Endodermal cell (in vitro differentiated cells): Measurements from ENCODE around the gene ARRDC5. TPM values are rescaled to one million over a fixed set of nuclear protein-coding genes. Genes with fewer than 3 reads are reported as not detected.
"Not testable (repeated sequence)": the region's sequence is repeated elsewhere in the genome, so short reads cannot be mapped to it uniquely, and the experiment has no call there.

Source experiments
- DNase-seq: peaks from one replicate; pipeline ENCODE4 v3.0.0-alpha.2; 2017
- H3K27ac ChIP-seq: 2 replicates; pipeline ENCODE4 v1.5.1; 2013; ENCODE audit warnings: mild to moderate bottlenecking, low read depth, low read length, moderate library complexity
- H3K27me3 ChIP-seq: 2 replicates; pipeline ENCODE4 v1.6.1; 2013; ENCODE audit warnings: mild to moderate bottlenecking, low read length, moderate library complexity; ENCODE audit not compliant: insufficient read depth, control insufficient read depth, poor library complexity, severe bottlenecking
- H3K36me3 ChIP-seq: 2 replicates; pipeline ENCODE4 v1.7.0; 2013; ENCODE audit warnings: mild to moderate bottlenecking, low read length, moderate library complexity; ENCODE audit not compliant: control insufficient read depth, insufficient read depth
- H3K4me1 ChIP-seq: one replicate; pipeline ENCODE4 v1.7.0; 2013; ENCODE audit warnings: low read length; ENCODE audit not compliant: control insufficient read depth, insufficient read depth
- H3K4me3 ChIP-seq: 2 replicates; pipeline ENCODE4 v1.5.1; 2013; ENCODE audit warnings: mild to moderate bottlenecking, low read length, moderate library complexity
- H3K9ac ChIP-seq: 2 replicates; pipeline ENCODE4 v1.6.1; 2013; ENCODE audit warnings: mild to moderate bottlenecking, low read length, moderate library complexity; ENCODE audit not compliant: poor library complexity, severe bottlenecking; ENCODE audit errors: extremely low read depth
- H3K9me3 ChIP-seq: 2 replicates; pipeline ENCODE4 v1.6.1; 2013; ENCODE audit warnings: mild to moderate bottlenecking, low read length, moderate library complexity; ENCODE audit not compliant: control insufficient read depth
- H3K27ac Mint-ChIP-seq: 2 replicates; pipeline ENCODE4 v1.8.0; 2020; ENCODE audit warnings: mixed read lengths
- H3K27me3 Mint-ChIP-seq: 2 replicates; pipeline ENCODE4 v1.8.0; 2021; ENCODE audit warnings: mild to moderate bottlenecking, mixed read lengths; ENCODE audit not compliant: insufficient read depth
- H3K36me3 Mint-ChIP-seq: 2 replicates; pipeline ENCODE4 v1.8.0; 2020; ENCODE audit warnings: low read depth, mixed read lengths
- H3K4me1 Mint-ChIP-seq: 2 replicates; pipeline ENCODE4 v1.8.0; 2020; ENCODE audit warnings: mixed read lengths
- H3K4me3 Mint-ChIP-seq: 2 replicates; pipeline ENCODE4 v1.8.0; 2020; ENCODE audit warnings: mild to moderate bottlenecking, moderate library complexity, mixed read lengths
- H3K9me3 Mint-ChIP-seq: 2 replicates; pipeline ENCODE4 v1.8.0; 2020; ENCODE audit warnings: mild to moderate bottlenecking, mixed read lengths
- WGBS, 2 experiments: methylation state at CpG; one replicate each; pipeline versions ENCODE4 v1.1.5 to v1.1.7; 2013; ENCODE audit warnings: missing lambda C conversion rate in 2 of 2, mixed read lengths in 1 of 2; ENCODE audit not compliant: insufficient coverage in 1 of 2, insufficient read length in 1 of 2; 5-methylcytosine and 5-hydroxymethylcytosine counted together
- total RNA-seq, 2 donors: library from RNA; stranded (reverse); fragmentation: NEBNext Ultra II Directional in 1 of 2; extraction: Animal tissue kit (Norgen Biotek cat#: 25700) in 1 of 2; gene quantifications; 2 replicates in 1 of 2; 3 replicates in 1 of 2; pipeline ENCODE4 v1.2.1, GENCODE V29; 2021
- TF ChIP-seq, protein P1 (sequence below): fragments of 200-600 bp; sonication (generic); conservative IDR thresholded peaks from 2 replicates; pipeline ENCODE4 v1.5.0; 2021; ENCODE audit warnings: antibody characterized with exemption, mild to moderate bottlenecking

Gene ARRDC5
- total RNA-seq, 2 donors from 2014 or later: not detected

DNA sequence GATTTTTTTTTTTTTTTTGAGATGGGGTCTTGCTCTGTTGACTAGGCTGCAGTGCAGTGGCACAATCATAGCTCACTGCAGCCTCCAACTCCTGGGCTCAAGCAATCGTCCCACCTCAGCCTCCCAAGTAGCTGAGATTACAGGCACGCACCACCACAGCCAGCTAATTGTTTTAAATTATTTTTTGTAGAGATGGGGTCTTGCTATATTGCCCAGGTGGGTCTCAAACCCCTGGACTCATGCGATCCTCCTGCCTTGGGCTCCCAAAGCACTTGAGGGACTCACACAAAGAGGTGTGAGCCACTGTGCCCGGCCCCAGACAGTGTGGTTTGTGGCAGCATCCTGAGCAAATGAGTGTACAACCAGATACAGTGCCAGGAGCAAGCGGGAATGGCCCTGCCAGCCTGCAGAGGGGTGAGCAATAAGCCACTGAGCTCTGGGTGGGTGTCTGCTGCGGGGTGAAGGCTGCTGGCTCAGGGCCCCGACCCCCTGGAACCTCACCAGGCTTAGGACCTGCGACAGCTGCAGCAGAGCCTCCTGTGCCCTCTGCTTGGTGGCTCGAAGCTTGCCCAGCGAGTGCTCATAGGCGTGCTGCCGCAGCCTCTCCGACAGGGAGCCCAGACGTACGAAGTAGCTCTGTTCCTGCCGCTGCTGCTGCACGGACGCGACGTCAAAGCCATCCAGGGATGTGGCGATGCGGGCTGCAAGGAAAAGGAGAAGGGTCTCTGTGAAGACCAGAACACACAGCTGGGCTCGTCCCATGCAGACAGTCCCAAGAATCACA, 55.3 kb downstream of the ARRDC5 start:
- Mint-ChIP-seq H3K27me3 (no peaks in the 10 kb centered on the region), H3K27ac (no peak overlapping the region), H3K4me3 (no peak overlapping the region), H3K9me3 (no peaks in the 10 kb centered on the region), H3K36me3 (peaks cover 60% of the 10 kb centered on the region), H3K4me1 (no peaks in the 10 kb centered on the region)
- TF ChIP-seq, protein P1, sequence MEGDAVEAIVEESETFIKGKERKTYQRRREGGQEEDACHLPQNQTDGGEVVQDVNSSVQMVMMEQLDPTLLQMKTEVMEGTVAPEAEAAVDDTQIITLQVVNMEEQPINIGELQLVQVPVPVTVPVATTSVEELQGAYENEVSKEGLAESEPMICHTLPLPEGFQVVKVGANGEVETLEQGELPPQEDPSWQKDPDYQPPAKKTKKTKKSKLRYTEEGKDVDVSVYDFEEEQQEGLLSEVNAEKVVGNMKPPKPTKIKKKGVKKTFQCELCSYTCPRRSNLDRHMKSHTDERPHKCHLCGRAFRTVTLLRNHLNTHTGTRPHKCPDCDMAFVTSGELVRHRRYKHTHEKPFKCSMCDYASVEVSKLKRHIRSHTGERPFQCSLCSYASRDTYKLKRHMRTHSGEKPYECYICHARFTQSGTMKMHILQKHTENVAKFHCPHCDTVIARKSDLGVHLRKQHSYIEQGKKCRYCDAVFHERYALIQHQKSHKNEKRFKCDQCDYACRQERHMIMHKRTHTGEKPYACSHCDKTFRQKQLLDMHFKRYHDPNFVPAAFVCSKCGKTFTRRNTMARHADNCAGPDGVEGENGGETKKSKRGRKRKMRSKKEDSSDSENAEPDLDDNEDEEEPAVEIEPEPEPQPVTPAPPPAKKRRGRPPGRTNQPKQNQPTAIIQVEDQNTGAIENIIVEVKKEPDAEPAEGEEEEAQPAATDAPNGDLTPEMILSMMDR: no peak
- no peak overlapping the region for H3K9ac ChIP-seq
- peaks cover 65% of the 10 kb centered on the region for H3K36me3 ChIP-seq
- H3K27me3 ChIP-seq: no peaks in the 10 kb centered on the region
- H3K9me3 ChIP-seq: no peaks in the 10 kb centered on the region
- H3K27ac ChIP-seq: no peak overlapping the region
- H3K4me3 ChIP-seq: no peak overlapping the region
- no peak for DNase-seq
- WGBS, 2 experiments: 95 to 96% methylated on average over 13 to 23 of the region's 23 CpGs
- H3K4me1 ChIP-seq: no peaks in the 10 kb centered on the region

GRCh38 chr19:4845975-4846374, 56.7 kb downstream of the ARRDC5 start:
- not testable (repeated sequence) for H3K9me3 ChIP-seq, H3K4me1 ChIP-seq, H3K9ac ChIP-seq, H3K27ac ChIP-seq, H3K4me3 Mint-ChIP-seq, DNase-seq, H3K4me1 Mint-ChIP-seq, H3K27me3 Mint-ChIP-seq, H3K27me3 ChIP-seq, H3K27ac Mint-ChIP-seq, H3K9me3 Mint-ChIP-seq, H3K4me3 ChIP-seq
- WGBS, 2 experiments: 93 to 94% methylated on average over 5 to 8 of the region's 9 CpGs
- peaks cover 60% of the 10 kb centered on the region for H3K36me3 Mint-ChIP-seq
- H3K36me3 ChIP-seq: peaks cover 66% of the 10 kb centered on the region

GRCh38 chr19:4844348-4845179, 58.1 kb downstream of the ARRDC5 start:
- no peaks in the 10 kb centered on the region for H3K9me3 ChIP-seq
- H3K27ac ChIP-seq: no peak overlapping the region
- DNase-seq: no peak
- H3K4me3 ChIP-seq: no peak overlapping the region
- no peak overlapping the region for H3K9ac ChIP-seq
- H3K27me3 ChIP-seq: no peaks in the 10 kb centered on the region
- no peaks in the 10 kb centered on the region for H3K9me3 Mint-ChIP-seq
- TF ChIP-seq, protein P1: no peak
- peaks cover 67% of the 10 kb centered on the region for H3K36me3 Mint-ChIP-seq
- H3K4me1 ChIP-seq: no peaks in the 10 kb centered on the region
- H3K27ac Mint-ChIP-seq: no peak overlapping the region
- H3K36me3 ChIP-seq: peaks cover 72% of the 10 kb centered on the region
- no peak overlapping the region for H3K4me3 Mint-ChIP-seq
- H3K4me1 Mint-ChIP-seq: no peaks in the 10 kb centered on the region
- H3K27me3 Mint-ChIP-seq: no peaks in the 10 kb centered on the region
- 92 to 95% methylated on average over 5 to 10 of the region's 10 CpGs for WGBS, 2 experiments
